Breast epithelium (tissue), 3 donors: ENCODE results near the gene SCRG1.

ENCODE experiments used
- POLR2A ChIP-seq: fragments of 450-650 bp; IDR thresholded peaks from one replicate; pipeline ENCODE4 v1.6.1; 2016; ENCODE audit warnings: antibody characterized with exemption, mild to moderate bottlenecking, moderate library complexity
- TF ChIP-seq, protein P1 (sequence below), 3 donors: fragments of 450-650 bp; IDR thresholded peaks; one replicate each; pipeline ENCODE4 v1.5.1; 2016 to 2017; ENCODE audit warnings: antibody characterized with exemption in 3 of 3, mild to moderate bottlenecking in 3 of 3, moderate library complexity in 3 of 3

DNA sequence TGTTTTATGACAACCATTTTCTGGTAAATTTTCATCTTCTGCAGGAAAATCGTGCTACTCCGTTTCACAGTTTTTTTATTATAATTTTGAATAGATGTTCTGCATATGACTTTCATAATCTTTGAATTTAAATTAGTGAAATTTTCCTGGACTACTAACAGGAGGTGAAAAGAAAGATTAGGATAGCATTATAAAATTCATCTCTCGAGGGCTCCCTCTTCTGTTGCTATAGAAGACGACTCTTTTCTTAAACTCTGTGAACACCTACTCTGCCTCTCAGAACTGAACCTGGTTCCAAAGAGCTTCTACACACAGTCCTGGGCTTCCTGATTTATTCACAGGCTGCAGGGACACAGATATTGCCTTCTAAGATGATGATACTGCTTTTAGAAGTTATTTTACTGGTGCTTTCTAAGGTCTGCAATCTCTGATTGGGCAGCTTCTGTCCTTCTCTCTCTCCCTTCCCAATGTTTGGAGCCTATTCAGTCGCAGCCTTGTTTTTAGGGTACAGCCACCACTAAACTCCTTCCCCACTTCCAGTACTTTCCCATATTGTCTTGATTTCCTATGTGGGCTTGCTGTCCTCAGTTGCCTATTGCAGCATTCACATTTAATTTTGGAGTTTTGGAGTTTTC is 38.2 kb downstream of the SCRG1 start:
- TF ChIP-seq, protein P1, sequence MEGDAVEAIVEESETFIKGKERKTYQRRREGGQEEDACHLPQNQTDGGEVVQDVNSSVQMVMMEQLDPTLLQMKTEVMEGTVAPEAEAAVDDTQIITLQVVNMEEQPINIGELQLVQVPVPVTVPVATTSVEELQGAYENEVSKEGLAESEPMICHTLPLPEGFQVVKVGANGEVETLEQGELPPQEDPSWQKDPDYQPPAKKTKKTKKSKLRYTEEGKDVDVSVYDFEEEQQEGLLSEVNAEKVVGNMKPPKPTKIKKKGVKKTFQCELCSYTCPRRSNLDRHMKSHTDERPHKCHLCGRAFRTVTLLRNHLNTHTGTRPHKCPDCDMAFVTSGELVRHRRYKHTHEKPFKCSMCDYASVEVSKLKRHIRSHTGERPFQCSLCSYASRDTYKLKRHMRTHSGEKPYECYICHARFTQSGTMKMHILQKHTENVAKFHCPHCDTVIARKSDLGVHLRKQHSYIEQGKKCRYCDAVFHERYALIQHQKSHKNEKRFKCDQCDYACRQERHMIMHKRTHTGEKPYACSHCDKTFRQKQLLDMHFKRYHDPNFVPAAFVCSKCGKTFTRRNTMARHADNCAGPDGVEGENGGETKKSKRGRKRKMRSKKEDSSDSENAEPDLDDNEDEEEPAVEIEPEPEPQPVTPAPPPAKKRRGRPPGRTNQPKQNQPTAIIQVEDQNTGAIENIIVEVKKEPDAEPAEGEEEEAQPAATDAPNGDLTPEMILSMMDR (IDR thresholded peaks at IDR 0.05), result no peak
- TF ChIP-seq POLR2A, result no peak
